K562 treated with DMSO at 1 percent for 48 hours (cell line): ENCODE data around the gene PCDHGA4. TPM values are rescaled to one million over a fixed set of nuclear protein-coding genes. Genes with fewer than 3 reads are reported as not detected.

Source experiments
- total RNA-seq: library from RNA; unstranded; fragments of 300-600 nt; gene quantifications from 2 replicates; pipeline ENCODE4 v1.2.3, GENCODE V29; 2022; ENCODE audit warnings: low replicate concordance; ENCODE audit errors: extremely low read depth

PCDHGA4 gene
- not detected in 2 replicates for total RNA-seq

GRCh38 chr5:141354900-141355469 is at the start of gene PCDHGA4:
PCDHGA4 (plus strand) TSS chr5:141355021; CDS start chr5:141355108, 87 bp downstream.

GRCh38 chr5:141320225-141321169 is 34.3 kb upstream of the PCDHGA4 start, which contains the start of gene TAF7:
TAF7 (minus strand) TSS chr5:141320784; CDS start chr5:141320044, 740 bp downstream.

GRCh38 chr5:141330299-141331080 is 24.3 kb upstream of the PCDHGA4 start, which contains the start of gene PCDHGA1:
PCDHGA1 (plus strand) TSS chr5:141330514.

GRCh38 chr5:141338538-141339306 is 16.1 kb upstream of the PCDHGA4 start, which contains the start of gene PCDHGA2:
PCDHGA2 (plus strand) TSS chr5:141338760.

GRCh38 chr5:141343242-141343952 is 11.4 kb upstream of the PCDHGA4 start, which contains the start of gene PCDHGA3:
PCDHGA3 (plus strand) TSS chr5:141343829; CDS start chr5:141344034, 205 bp downstream.

GRCh38 chr5:141349917-141350619 is 4.8 kb upstream of the PCDHGA4 start, which contains the start of gene PCDHGB1:
PCDHGB1 (plus strand) TSS chr5:141350099; CDS start chr5:141350261, 162 bp downstream.

GRCh38 chr5:141359790-141360426 is 5.1 kb downstream of the PCDHGA4 start, which contains the start of gene PCDHGB2:
PCDHGB2 (plus strand) TSS chr5:141359994; CDS start chr5:141360136, 142 bp downstream.

GRCh38 chr5:141363952-141364660 is 9.3 kb downstream of the PCDHGA4 start, which contains the start of gene PCDHGA5:
PCDHGA5 (plus strand) TSS chr5:141364162; CDS start chr5:141364331, 169 bp downstream.

GRCh38 chr5:141369994-141370848 is 15.4 kb downstream of the PCDHGA4 start, which contains the start of gene PCDHGB3:
PCDHGB3 (plus strand) TSS chr5:141370242; CDS start chr5:141370395, 153 bp downstream.

GRCh38 chr5:141373673-141374317 is 19.0 kb downstream of the PCDHGA4 start, which contains the start of gene PCDHGA6:
PCDHGA6 (plus strand) TSS chr5:141373891; CDS start chr5:141374084, 193 bp downstream.

GRCh38 chr5:141382469-141383294 is 27.9 kb downstream of the PCDHGA4 start, which contains the start of gene PCDHGA7:
PCDHGA7 (plus strand) TSS chr5:141382742; CDS start chr5:141382900, 158 bp downstream.

GRCh38 chr5:141387557-141388311 is 32.9 kb downstream of the PCDHGA4 start, which contains the start of gene PCDHGB4:
PCDHGB4 (plus strand) TSS chr5:141387698; CDS start chr5:141387885, 187 bp downstream.

GRCh38 chr5:141392429-141393198 is 37.8 kb downstream of the PCDHGA4 start, which contains the start of gene PCDHGA8:
PCDHGA8 (plus strand) TSS chr5:141392633; CDS start chr5:141392814, 181 bp downstream.

